IMR-90 (cell line): ENCODE measurements around the gene GM2A. TPM values are rescaled to one million over a fixed set of nuclear protein-coding genes. Genes with fewer than 3 reads are reported as not detected.

Experiments
- ATAC-seq: fragments of 200-7000 bp; cut with Tn5 transposase; 2 replicates; pipeline ENCODE4 v1.9.1; 2020; ENCODE audit warnings: low read depth, mild to moderate bottlenecking, moderate library complexity
- BruUV-seq: library from RNA; stranded (reverse); fragments of 400-500 nt; replicated peaks from 2 replicates; lab custom pipeline; 2021; lab: Mats Ljungman, UMichigan
- CTCF ChIA-PET: fragments of 300-600 bp; formaldehyde crosslinking; extraction: SDS; loops from one replicate; lab custom pipeline; 2021; ENCODE audit warnings: antibody characterized with exemption; lab: Yijun Ruan, JAX
- POLR2A ChIA-PET: fragments of 300-600 bp; sonication (Branson Sonifier 250); formaldehyde crosslinking; loops from one replicate; lab custom pipeline; 2022; ENCODE audit warnings: antibody characterized with exemption; ENCODE audit not compliant: unreplicated experiment; lab: Charles Lee
- DNase-seq: peaks from one replicate; pipeline ENCODE4 v3.0.0; 2013
- H2AFZ ChIP-seq: replicated peaks from 2 replicates; pipeline ENCODE3; 2013; ENCODE audit warnings: low read length, mild to moderate bottlenecking; ENCODE audit not compliant: poor library complexity
- H2AK5ac ChIP-seq: 2 replicates; pipeline ENCODE4 v1.6.1; 2013; ENCODE audit warnings: low read depth, low read length, inconsistent platforms
- H2AK9ac ChIP-seq: replicated peaks from 2 replicates; pipeline ENCODE3; 2013; ENCODE audit warnings: mild to moderate bottlenecking, low read depth, low read length, moderate library complexity; ENCODE audit not compliant: poor library complexity
- H2BK120ac ChIP-seq: 2 replicates; pipeline ENCODE4 v1.6.1; 2013; ENCODE audit warnings: low read depth, low read length, inconsistent platforms
- H2BK15ac ChIP-seq: 3 replicates; pipeline ENCODE4 v1.6.1; 2013; ENCODE audit warnings: low read depth, low read length, inconsistent platforms
- H2BK20ac ChIP-seq: 2 replicates; pipeline ENCODE4 v1.6.1; 2013; ENCODE audit warnings: low read depth, mild to moderate bottlenecking, inconsistent platforms, low read length, moderate library complexity
- H2BK5ac ChIP-seq: 2 replicates; pipeline ENCODE4 v1.6.1; 2013; ENCODE audit warnings: mild to moderate bottlenecking, low read depth, low read length, inconsistent platforms; ENCODE audit not compliant: poor library complexity, severe bottlenecking
- H3K14ac ChIP-seq: replicated peaks from 2 replicates; pipeline ENCODE4 v1.6.1; 2013; ENCODE audit warnings: low read depth, low read length, inconsistent platforms
- H3K18ac ChIP-seq: 2 replicates; pipeline ENCODE4 v1.6.1; 2013; ENCODE audit warnings: low read depth, low read length, control low read depth
- H3K23ac ChIP-seq: 2 replicates; pipeline ENCODE4 v1.6.1; 2013; ENCODE audit warnings: low read depth, low read length, inconsistent platforms
- H3K27ac ChIP-seq: 2 replicates; pipeline ENCODE4 v1.5.1; 2013; ENCODE audit warnings: mild to moderate bottlenecking, control low read depth, low read length; ENCODE audit not compliant: insufficient read depth
- H3K27me3 ChIP-seq: 2 replicates; pipeline ENCODE4 v1.6.1; 2013; ENCODE audit warnings: low read length; ENCODE audit not compliant: control insufficient read depth, insufficient read depth
- H3K36me3 ChIP-seq: 2 replicates; pipeline ENCODE4 v1.6.1; 2013; ENCODE audit warnings: low read length, mixed read lengths; ENCODE audit not compliant: control insufficient read depth, insufficient read depth
- H3K4ac ChIP-seq: 2 replicates; pipeline ENCODE4 v1.6.1; 2013; ENCODE audit warnings: low read depth, low read length, inconsistent platforms
- H3K4me1 ChIP-seq: 2 replicates; pipeline ENCODE4 v1.6.1; 2013; ENCODE audit warnings: low read length, mixed read lengths; ENCODE audit not compliant: control insufficient read depth, insufficient read depth
- H3K4me2 ChIP-seq: 2 replicates; pipeline ENCODE4 v1.6.1; 2013; ENCODE audit warnings: low read depth, mild to moderate bottlenecking, control low read depth, low read length, moderate library complexity
- H3K4me3 ChIP-seq: 2 replicates; pipeline ENCODE4 v1.5.1; 2013; ENCODE audit warnings: low read depth, mild to moderate bottlenecking, control low read depth, low read length, moderate library complexity; ENCODE audit not compliant: insufficient read depth
- H3K56ac ChIP-seq: 2 replicates; pipeline ENCODE4 v1.6.1; 2013; ENCODE audit warnings: low read length, inconsistent platforms; ENCODE audit not compliant: insufficient read depth; ENCODE audit errors: extremely low read depth
- H3K79me1 ChIP-seq, 2 experiments: 2 replicates each; pipeline ENCODE4 v1.6.1; 2013; ENCODE audit warnings: low read length in 2 of 2, inconsistent platforms in 1 of 2, low read depth in 1 of 2
- H3K9ac ChIP-seq: 2 replicates; pipeline ENCODE4 v1.6.1; 2013; ENCODE audit warnings: low read depth, low read length, control low read depth
- H3K9me1 ChIP-seq: 2 replicates; pipeline ENCODE4 v1.6.1; 2013; ENCODE audit warnings: low read length, inconsistent platforms; ENCODE audit not compliant: insufficient read depth
- H3K9me3 ChIP-seq: 2 replicates; pipeline ENCODE4 v1.6.1; 2013; ENCODE audit warnings: low read length; ENCODE audit not compliant: control insufficient read depth, insufficient read depth
- H4K20me1 ChIP-seq: 2 replicates; pipeline ENCODE4 v1.6.1; 2013; ENCODE audit warnings: low read length, inconsistent platforms; ENCODE audit not compliant: insufficient read depth
- H4K5ac ChIP-seq: 2 replicates; pipeline ENCODE4 v1.6.1; 2013; ENCODE audit warnings: mild to moderate bottlenecking, low read depth, low read length, control low read depth
- H4K8ac ChIP-seq, 2 experiments: 2 replicates each; pipeline ENCODE4 v1.6.1; 2013; ENCODE audit warnings: low read depth in 2 of 2, low read length in 2 of 2, control low read depth in 1 of 2, inconsistent platforms in 1 of 2
- H4K91ac ChIP-seq: 2 replicates; pipeline ENCODE4 v1.6.1; 2013; ENCODE audit warnings: low read depth, low read length, inconsistent platforms; ENCODE audit not compliant: insufficient read depth
- BHLHE40 ChIP-seq: fragments of 150-350 bp; IDR thresholded peaks from 2 replicates; pipeline ENCODE4 v1.6.1; 2016; ENCODE audit warnings: mild to moderate bottlenecking, low read depth, low read length
- CEBPB ChIP-seq: IDR thresholded peaks from 2 replicates; pipeline ENCODE4 v1.6.1; 2012; ENCODE audit warnings: low read depth, low read length, improper control_type of control experiment
- CHD1 ChIP-seq: IDR thresholded peaks from 2 replicates; pipeline ENCODE4 v1.6.1; 2012; ENCODE audit warnings: low read depth, low read length, improper control_type of control experiment
- CTCF ChIP-seq: conservative IDR thresholded peaks from 2 replicates; pipeline ENCODE4 v1.5.1; 2012; ENCODE audit warnings: mild to moderate bottlenecking, low read depth, low read length, improper control_type of control experiment
- ELK1 ChIP-seq: fragments of 150-350 bp; IDR thresholded peaks from 2 replicates; pipeline ENCODE4 v1.6.1; 2016; ENCODE audit warnings: low read depth, mild to moderate bottlenecking, low read length, moderate library complexity, borderline replicate concordance
- FOS ChIP-seq: fragments of 150-350 bp; IDR thresholded peaks from 2 replicates; pipeline ENCODE4 v1.6.1; 2016; ENCODE audit warnings: low read depth, low read length
- MAFK ChIP-seq: IDR thresholded peaks from 2 replicates; pipeline ENCODE4 v1.6.1; 2012; ENCODE audit warnings: low read depth, low read length, improper control_type of control experiment
- MAZ ChIP-seq: IDR thresholded peaks from 2 replicates; pipeline ENCODE4 v1.6.1; 2012; ENCODE audit warnings: low read depth, mild to moderate bottlenecking, low read length, improper control_type of control experiment, moderate library complexity, borderline replicate concordance
- MXI1 ChIP-seq: IDR thresholded peaks from 2 replicates; pipeline ENCODE4 v1.6.1; 2012; ENCODE audit warnings: low read depth, mild to moderate bottlenecking, low read length, moderate library complexity, borderline replicate concordance
- NFE2L2 ChIP-seq: fragments of 150-350 bp; IDR thresholded peaks from 2 replicates; pipeline ENCODE4 v1.6.1; 2016; ENCODE audit warnings: low read depth, mild to moderate bottlenecking, low read length
- POLR2A ChIP-seq: IDR thresholded peaks from 2 replicates; pipeline ENCODE4 v1.6.1; 2012; ENCODE audit warnings: mild to moderate bottlenecking, low read depth, low read length
- RAD21 ChIP-seq: IDR thresholded peaks from 2 replicates; pipeline ENCODE4 v1.6.1; 2012; ENCODE audit warnings: low read length, improper control_type of control experiment
- RCOR1 ChIP-seq: IDR thresholded peaks from 2 replicates; pipeline ENCODE4 v1.6.1; 2012; ENCODE audit warnings: mild to moderate bottlenecking, low read length, improper control_type of control experiment; ENCODE audit not compliant: insufficient replicate concordance
- RFX5 ChIP-seq: IDR thresholded peaks from 2 replicates; pipeline ENCODE4 v1.8.0; 2012; ENCODE audit warnings: low read depth, mild to moderate bottlenecking, low read length, moderate library complexity
- SMC3 ChIP-seq: fragments of 150-350 bp; IDR thresholded peaks from 2 replicates; pipeline ENCODE4 v1.6.1; 2016; ENCODE audit warnings: low read depth, mild to moderate bottlenecking, antibody characterized with exemption, low read length, moderate library complexity
- USF2 ChIP-seq: fragments of 150-350 bp; IDR thresholded peaks from 2 replicates; pipeline ENCODE4 v1.6.1; 2017; ENCODE audit warnings: mild to moderate bottlenecking, antibody characterized with exemption, low read length, low read depth
- WGBS, 2 experiments: methylation state at CpG; one replicate each; pipeline versions ENCODE4 v1.1.5 to v1.1.7; 2013; ENCODE audit warnings: missing lambda C conversion rate in 2 of 2; ENCODE audit not compliant: insufficient read length in 1 of 2; ENCODE audit errors: extremely low coverage in 2 of 2; 5-methylcytosine and 5-hydroxymethylcytosine counted together
- dilution Hi-C: fragments of 300-500 bp; cut with HindIII; formaldehyde crosslinking; loops from one replicate; pipeline ENCODE4 v1.14.3; 2018; ENCODE audit warnings: low sequenced_read_pairs; ENCODE audit not compliant: unreplicated experiment
- in situ Hi-C: fragments of 300-500 bp; cut with MboI; formaldehyde crosslinking; loops from 3 replicates; pipeline ENCODE4 v1.14.3; 2019; ENCODE audit warnings: low sequenced_read_pairs, inconsistent platforms, mixed read lengths
- intact Hi-C: fragments of 100-400 bp; cut with micrococcal nuclease; formaldehyde crosslinking; loops from 2 replicates; pipeline ENCODE4 v1.10.0; 2022
- polyA plus RNA-seq, 3 experiments: library from polyadenylated mRNA; depleted of rRNA; stranded (reverse); fragments of >200 nt; gene quantifications; 2 replicates each; pipeline ENCODE4 v1.2.3, GENCODE V29; 2012; ENCODE audit warnings: low replicate concordance in 1 of 3
- total RNA-seq: library from RNA; depleted of rRNA; stranded (reverse); fragments of >200 nt; gene quantifications from 2 replicates; pipeline ENCODE4 v1.2.3, GENCODE V29; 2012

GM2A gene
- total and polyA plus RNA-seq, 2 of the 4 experiments (the other 2 are of a cell fraction), result 13.8 to 18.5 TPM

DNA sequence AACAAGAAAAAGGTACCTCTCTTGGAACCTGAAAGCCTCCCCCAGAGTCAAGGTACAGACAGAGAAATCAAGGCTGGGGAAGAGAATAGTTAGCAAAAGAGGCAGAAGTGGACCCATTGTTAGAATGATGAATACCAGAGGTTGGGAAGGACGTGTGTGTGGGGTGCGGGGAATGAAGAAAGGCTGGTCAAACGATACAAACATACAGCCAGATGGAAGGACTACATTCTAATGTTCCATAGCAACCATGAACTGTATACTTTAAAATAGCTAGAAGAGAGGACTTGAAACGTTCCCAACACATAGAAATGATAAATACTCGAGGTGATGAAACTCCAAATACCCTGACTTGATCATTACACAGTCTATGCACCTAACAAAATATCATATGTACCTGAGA, 36.2 kb upstream of the GM2A start:
- H3K4me1 ChIP-seq, result peaks cover 4% of the 10 kb centered on the region
- H2BK20ac ChIP-seq, result no peak overlapping the region
- H4K20me1 ChIP-seq, result no peaks in the 10 kb centered on the region; the same call in 1 of the 2 replicates
- no peak overlapping the region for H3K23ac ChIP-seq
- H3K18ac ChIP-seq, result no peak overlapping the region
- BruUV-seq, result no TSS peak
- H2BK15ac ChIP-seq, result no peak overlapping the region
- H3K9ac ChIP-seq, result no peak overlapping the region
- ChIA-PET CTCF (interaction anchor here (0.5 kb wide), 1 partner anchor 25 kb away, joined by 3 read pairs; no protein-coding TSS in a partner anchor), POLR2A (no interaction called here)
- in situ Hi-C loops (no loop called here), intact Hi-C loops (no loop called here), dilution Hi-C loops (no loop called here)
- WGBS, 2 experiments, result no CpG with 5 or more reads among the region's 5 CpGs
- H3K27me3 ChIP-seq, result peaks cover 2% of the 10 kb centered on the region; the same call in 1 of the 2 replicates
- no peak overlapping the region for H4K91ac ChIP-seq
- H2AK9ac ChIP-seq, result no peak overlapping the region
- DNase-seq (no peak), ATAC-seq (no peak)
- no peak overlapping the region for H2AFZ ChIP-seq
- H3K4me2 ChIP-seq, result no peak overlapping the region
- H3K56ac ChIP-seq, result no peak overlapping the region
- H3K79me1 ChIP-seq, result no peaks in the 10 kb centered on the region
- no peaks in the 10 kb centered on the region for H3K36me3 ChIP-seq
- H3K4me3 ChIP-seq, result no peak overlapping the region
- H4K5ac ChIP-seq, result no peak overlapping the region
- no peak overlapping the region for H3K14ac ChIP-seq
- peaks cover 3% of the 10 kb centered on the region; the same call in 1 of the 2 replicates for H3K9me1 ChIP-seq
- H4K8ac ChIP-seq, result no peak overlapping the region
- H3K4ac ChIP-seq, result no peak overlapping the region
- no peak overlapping the region for H2BK120ac ChIP-seq
- H3K9me3 ChIP-seq, result no peaks in the 10 kb centered on the region
- no peak overlapping the region for H3K27ac ChIP-seq
- no peak overlapping the region for H2AK5ac ChIP-seq
- H2BK5ac ChIP-seq, result no peak overlapping the region
- TF ChIP-seq NFE2L2, result no peak
- TF ChIP-seq CTCF, result no peak
- TF ChIP-seq FOS, result no peak
- TF ChIP-seq CEBPB, result no peak
- no peak for TF ChIP-seq BHLHE40
- TF ChIP-seq ELK1, result no peak
- no peak for TF ChIP-seq POLR2A
- TF ChIP-seq RFX5, result no peak
- TF ChIP-seq MXI1, result no peak
- no peak for TF ChIP-seq MAZ
- no peak for TF ChIP-seq USF2
- no peak for TF ChIP-seq MAFK
- no peak for TF ChIP-seq RCOR1
- no peak for TF ChIP-seq SMC3
- no peak for TF ChIP-seq CHD1
- no peak for TF ChIP-seq RAD21
